Hepatocyte (in vitro differentiated cells): ENCODE data around the gene SYT7.

ENCODE experiments used
- CTCF ChIP-seq: fragments of 200-600 bp; sonication (generic); IDR thresholded peaks from 2 replicates; pipeline ENCODE4 v1.5.1; 2016; ENCODE audit warnings: antibody characterized with exemption, mild to moderate bottlenecking; ENCODE audit not compliant: poor library complexity
- EZH2 ChIP-seq: fragments of 200-600 bp; sonication (generic); IDR thresholded peaks from 2 replicates; pipeline ENCODE4 v1.6.1; 2016; ENCODE audit warnings: antibody characterized with exemption, mild to moderate bottlenecking, borderline replicate concordance

- TF ChIP-seq CTCF, result no peak
- TF ChIP-seq EZH2, result no peak
Measured at GRCh38 chr11:61472282-61472681, 108.6 kb downstream of the SYT7 start.
